Kidney capillary endothelial cell (primary cell): ENCODE measurements around the gene ITFG2.
"Not testable (repeated sequence)": the region's sequence is repeated elsewhere in the genome, so short reads cannot be mapped to it uniquely, and the experiment has no call there.

Source experiments
- DNase-seq: peaks from one replicate; pipeline ENCODE4 v3.0.0-alpha.2; 2018; ENCODE audit warnings: low spot score

The ITFG2 gene

DNA sequence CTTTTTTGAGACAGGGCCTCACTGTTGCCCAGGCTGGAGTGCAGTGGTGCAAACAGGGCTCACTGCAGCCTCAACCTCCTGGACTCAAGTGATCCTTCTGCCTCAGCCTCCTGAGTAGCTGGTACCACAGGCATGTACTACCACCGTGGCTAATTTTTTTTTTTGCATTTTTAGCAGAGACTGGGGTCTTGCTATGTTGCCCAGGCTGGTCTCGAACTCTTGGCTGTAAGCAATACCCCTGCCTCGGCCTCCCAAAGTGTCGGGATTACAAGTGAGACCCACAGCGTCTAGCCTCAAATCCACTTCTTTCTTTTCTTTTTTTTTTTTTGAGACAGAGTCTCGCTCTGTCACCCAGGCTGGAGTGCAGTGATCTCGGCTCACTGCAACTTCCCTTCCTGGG, 50.9 kb downstream of the ITFG2 start:
- DNase-seq: not testable (repeated sequence)

GRCh38 chr12:2864198-2864597, 51.7 kb downstream of the ITFG2 start:
- no peak for DNase-seq

DNA sequence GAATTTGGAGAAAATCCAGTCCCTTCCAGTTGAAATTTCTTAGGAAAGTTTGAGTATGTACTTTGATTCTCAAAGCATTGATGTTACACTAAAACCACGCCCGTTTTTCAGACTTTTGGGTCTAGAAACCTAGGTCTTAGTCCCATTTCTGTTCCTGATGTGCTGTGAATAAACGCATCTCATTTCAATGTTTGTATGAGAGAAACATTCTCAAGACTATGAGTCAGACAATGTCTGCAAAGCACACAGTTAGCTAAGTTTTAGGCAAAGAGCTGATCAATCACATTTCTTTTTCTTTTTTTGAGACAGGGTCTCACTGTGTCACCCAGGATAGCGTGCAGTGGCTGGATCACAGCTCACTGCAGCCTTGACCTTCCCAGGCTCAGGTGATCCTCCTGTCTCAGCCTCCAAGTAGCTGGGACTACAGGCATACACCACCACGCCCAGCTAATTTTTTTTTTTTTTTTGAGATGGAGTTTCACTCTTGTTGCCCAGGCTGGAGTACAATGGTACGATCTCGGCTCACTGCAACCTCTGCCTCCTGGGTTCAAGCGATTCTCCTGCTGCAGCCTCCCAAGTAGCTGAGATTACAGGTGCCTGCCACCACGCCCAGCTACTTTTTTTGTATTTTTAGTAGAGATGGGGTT, 56.6 kb downstream of the ITFG2 start:
- not testable (repeated sequence) for DNase-seq
